ENCODE data around the gene CDK4.

The CDK4 gene

GRCh38 chr12:57765003-57765697 lies 13.0 kb upstream of the CDK4 start:
- Histone ChIP-seq H3K9me3 (no peaks in the 10 kb centered on the region), H3K4me3 (ENCODE audit: low read depth, low read length) (peak overlapping the region; percentile 41), H3K36me3 (peaks cover 16% of the 10 kb centered on the region), H3K4me1 (peaks cover 5% of the 10 kb centered on the region; the same call in 1 of the 2 replicates), H3K27me3 (peaks cover 37% of the 10 kb centered on the region)
- TF ChIP-seq CTCF (IDR thresholded peaks at IDR 0.05; ENCODE audit: low read depth, low read length): peak; percentile 33
- peak; percentile 49 for DNase-seq

GRCh38 chr12:57764662-57765002 lies 12.5 kb upstream of the CDK4 start:
- Histone ChIP-seq H3K4me1 (peaks cover 5% of the 10 kb centered on the region; the same call in 1 of the 2 replicates), H3K4me3 (ENCODE audit: low read depth, low read length) (peak overlapping the region; percentile 41), H3K9me3 (no peaks in the 10 kb centered on the region), H3K36me3 (peaks cover 10% of the 10 kb centered on the region), H3K27me3 (peaks cover 37% of the 10 kb centered on the region)
- no peak for DNase-seq
- TF ChIP-seq CTCF (IDR thresholded peaks at IDR 0.05; ENCODE audit: low read depth, low read length): no peak

GRCh38 chr12:57763881-57764661 lies 12.0 kb upstream of the CDK4 start:
- Histone ChIP-seq H3K27me3 (peaks cover 37% of the 10 kb centered on the region), H3K4me3 (ENCODE audit: low read depth, low read length) (no peak overlapping the region), H3K36me3 (peaks cover 6% of the 10 kb centered on the region; the same call in 1 of the 2 replicates), H3K4me1 (peaks cover 5% of the 10 kb centered on the region; the same call in 1 of the 2 replicates), H3K9me3 (no peaks in the 10 kb centered on the region)
- DNase-seq: no peak
- TF ChIP-seq CTCF (IDR thresholded peaks at IDR 0.05; ENCODE audit: low read depth, low read length): no peak

GRCh38 chr12:57762463-57762862 lies 10.4 kb upstream of the CDK4 start:
- Histone ChIP-seq H3K4me1 (peaks cover 5% of the 10 kb centered on the region; the same call in 1 of the 2 replicates), H3K27me3 (peaks cover 37% of the 10 kb centered on the region), H3K36me3 (no peaks in the 10 kb centered on the region), H3K4me3 (ENCODE audit: low read depth, low read length) (no peak overlapping the region), H3K9me3 (no peaks in the 10 kb centered on the region)
- DNase-seq: no peak
- no peak for TF ChIP-seq CTCF (IDR thresholded peaks at IDR 0.05; ENCODE audit: low read depth, low read length)

- H3K4me3 ChIP-seq (ENCODE audit: low read depth, low read length): no peak overlapping the region
- H3K36me3 ChIP-seq: no peaks in the 10 kb centered on the region
- no peak for DNase-seq
- no peaks in the 10 kb centered on the region for H3K9me3 ChIP-seq
- no peak for TF ChIP-seq CTCF (IDR thresholded peaks at IDR 0.05; ENCODE audit: low read depth, low read length)
- H3K4me1 ChIP-seq: no peaks in the 10 kb centered on the region
- peaks cover 32% of the 10 kb centered on the region for H3K27me3 ChIP-seq
Observed at GRCh38 chr12:57761391-57761998, 9.4 kb upstream of the CDK4 start.

All from BE2C (cell line).